Activated naive CD8-positive, alpha-beta T cell treated with anti-CD3 and anti-CD28 coated beads, Interleukin-2, amount 50 U/mL, for 24 hours (primary cell): ENCODE results near the gene VMO1.

Experiments
- ATAC-seq: fragments of 150-1000 bp; cut with Tn5 transposase; one replicate; pipeline ENCODE4 v1.10.0; 2021
- DNase-seq: peaks from one replicate; pipeline ENCODE4 v3.0.0; 2021
- H3K27ac Mint-ChIP-seq: one replicate; pipeline ENCODE4 v1.8.0; 2021; ENCODE audit warnings: mild to moderate bottlenecking, mixed read lengths
- H3K27me3 Mint-ChIP-seq: one replicate; pipeline ENCODE4 v1.8.0; 2021; ENCODE audit warnings: mixed read lengths
- H3K36me3 Mint-ChIP-seq: one replicate; pipeline ENCODE4 v1.8.0; 2021; ENCODE audit warnings: low read depth, mixed read lengths
- H3K4me1 Mint-ChIP-seq: one replicate; pipeline ENCODE4 v1.8.0; 2021; ENCODE audit warnings: mixed read lengths
- H3K4me3 Mint-ChIP-seq: one replicate; pipeline ENCODE4 v1.8.0; 2021; ENCODE audit warnings: mild to moderate bottlenecking, moderate library complexity, mixed read lengths
- H3K9me3 Mint-ChIP-seq: one replicate; pipeline ENCODE4 v1.8.0; 2021; ENCODE audit warnings: mixed read lengths

The VMO1 gene

GRCh38 chr17:4751932-4752331, 34.2 kb downstream of the VMO1 start:
- Mint-ChIP-seq H3K9me3 (no peaks in the 10 kb centered on the region), H3K27ac (no peak overlapping the region), H3K27me3 (peaks cover 26% of the 10 kb centered on the region), H3K4me3 (no peak overlapping the region), H3K36me3 (no peaks in the 10 kb centered on the region), H3K4me1 (peaks cover 8% of the 10 kb centered on the region)
- no peak for ATAC-seq
- no peak for DNase-seq

GRCh38 chr17:4750606-4751005, 35.6 kb downstream of the VMO1 start:
- H3K4me3 Mint-ChIP-seq, result no peak overlapping the region
- H3K4me1 Mint-ChIP-seq, result peaks cover 9% of the 10 kb centered on the region
- no peak overlapping the region for H3K27ac Mint-ChIP-seq
- H3K36me3 Mint-ChIP-seq, result no peaks in the 10 kb centered on the region
- ATAC-seq (no peak), DNase-seq (no peak)
- no peaks in the 10 kb centered on the region for H3K9me3 Mint-ChIP-seq
- H3K27me3 Mint-ChIP-seq, result peaks cover 26% of the 10 kb centered on the region

- no peaks in the 10 kb centered on the region for H3K9me3 Mint-ChIP-seq
- DNase-seq, result no peak
- no peaks in the 10 kb centered on the region for H3K36me3 Mint-ChIP-seq
- H3K4me3 Mint-ChIP-seq, result no peak overlapping the region
- no peak for ATAC-seq
- peaks cover 24% of the 10 kb centered on the region for H3K27me3 Mint-ChIP-seq
- H3K4me1 Mint-ChIP-seq, result peaks cover 9% of the 10 kb centered on the region
- H3K27ac Mint-ChIP-seq, result no peak overlapping the region
These were observed 37.5 kb downstream of the VMO1 start for GRCh38 chr17:4748686-4749085.

- ATAC-seq, result peak; percentile 67
- Mint-ChIP-seq H3K36me3 (no peaks in the 10 kb centered on the region), H3K27ac (no peak overlapping the region), H3K9me3 (no peaks in the 10 kb centered on the region), H3K4me3 (peak overlapping the region; percentile 22), H3K4me1 (peaks cover 9% of the 10 kb centered on the region), H3K27me3 (peaks cover 20% of the 10 kb centered on the region)
- DNase-seq, result no peak
These were observed 38.3 kb downstream of the VMO1 start for GRCh38 chr17:4747847-4748246.

DNA sequence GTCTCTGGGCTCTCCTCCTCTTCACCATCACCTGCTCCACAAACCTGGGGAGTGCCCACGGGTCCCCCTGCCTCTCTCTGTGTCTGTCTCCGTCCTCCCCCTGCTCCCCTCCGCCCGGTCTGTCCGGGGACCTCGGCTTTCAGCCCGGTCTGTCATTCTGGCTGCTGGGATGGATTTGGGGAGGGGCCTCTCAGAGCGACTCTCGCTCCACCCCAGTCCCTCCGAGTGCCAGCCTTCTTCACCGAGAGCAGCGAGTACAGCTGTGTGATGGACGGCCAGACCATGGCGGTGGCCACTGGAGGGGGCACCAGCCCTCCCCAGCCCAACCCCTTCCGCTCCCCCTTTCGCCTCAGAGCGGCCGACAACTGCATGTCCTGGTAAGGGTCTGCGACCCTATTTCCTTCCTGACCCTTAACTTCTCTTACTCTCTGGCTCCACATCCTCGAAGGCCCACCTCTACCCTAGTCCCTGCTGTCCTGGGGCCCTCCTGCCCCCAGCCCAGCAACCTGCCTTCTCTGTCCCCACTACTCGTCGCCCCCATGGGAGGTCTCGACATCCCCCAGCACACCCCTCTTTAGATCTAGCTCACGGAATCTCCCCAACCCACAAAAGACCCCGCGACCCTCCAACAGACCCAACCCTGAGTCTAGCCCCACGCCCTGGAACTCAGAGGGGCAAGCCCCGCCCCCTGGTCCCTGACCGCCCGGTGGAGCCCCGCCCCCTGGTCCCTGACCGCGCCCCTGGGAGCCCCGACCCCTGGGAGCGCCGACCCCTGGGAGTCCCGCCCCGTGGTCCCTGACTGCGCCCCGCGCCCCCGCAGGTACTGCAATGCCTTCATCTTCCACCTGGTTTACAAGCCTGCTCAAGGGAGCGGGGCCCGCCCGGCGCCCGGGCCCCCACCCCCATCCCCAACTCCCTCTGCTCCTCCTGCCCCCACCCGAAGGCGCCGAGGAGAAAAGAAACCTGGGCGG, 40.9 kb downstream of the VMO1 start:
- no peak for ATAC-seq
- no peaks in the 10 kb centered on the region for H3K36me3 Mint-ChIP-seq
- no peaks in the 10 kb centered on the region for H3K9me3 Mint-ChIP-seq
- no peak overlapping the region for H3K4me3 Mint-ChIP-seq
- H3K27me3 Mint-ChIP-seq, result peaks cover 22% of the 10 kb centered on the region
- no peak overlapping the region for H3K27ac Mint-ChIP-seq
- H3K4me1 Mint-ChIP-seq, result peaks cover 11% of the 10 kb centered on the region
- DNase-seq, result no peak

GRCh38 chr17:4743898-4744297, 42.3 kb downstream of the VMO1 start:
- Mint-ChIP-seq H3K4me1 (peaks cover 17% of the 10 kb centered on the region), H3K27me3 (peaks cover 21% of the 10 kb centered on the region), H3K27ac (no peak overlapping the region), H3K9me3 (no peaks in the 10 kb centered on the region), H3K36me3 (no peaks in the 10 kb centered on the region), H3K4me3 (no peak overlapping the region)
- DNase-seq (no peak), ATAC-seq (no peak)

- H3K9me3 Mint-ChIP-seq, result no peaks in the 10 kb centered on the region
- H3K27me3 Mint-ChIP-seq, result peaks cover 22% of the 10 kb centered on the region
- H3K27ac Mint-ChIP-seq, result no peak overlapping the region
- DNase-seq (no peak), ATAC-seq (no peak)
- H3K4me1 Mint-ChIP-seq, result peaks cover 21% of the 10 kb centered on the region
- H3K4me3 Mint-ChIP-seq, result no peak overlapping the region
- H3K36me3 Mint-ChIP-seq, result no peaks in the 10 kb centered on the region
These were observed 42.9 kb downstream of the VMO1 start for GRCh38 chr17:4743216-4743615.

GRCh38 chr17:4742629-4743028, 43.5 kb downstream of the VMO1 start:
- Mint-ChIP-seq H3K4me3 (no peak overlapping the region), H3K4me1 (peaks cover 19% of the 10 kb centered on the region), H3K36me3 (no peaks in the 10 kb centered on the region), H3K9me3 (no peaks in the 10 kb centered on the region), H3K27ac (no peak overlapping the region), H3K27me3 (peaks cover 23% of the 10 kb centered on the region)
- DNase-seq (no peak), ATAC-seq (no peak)

DNA sequence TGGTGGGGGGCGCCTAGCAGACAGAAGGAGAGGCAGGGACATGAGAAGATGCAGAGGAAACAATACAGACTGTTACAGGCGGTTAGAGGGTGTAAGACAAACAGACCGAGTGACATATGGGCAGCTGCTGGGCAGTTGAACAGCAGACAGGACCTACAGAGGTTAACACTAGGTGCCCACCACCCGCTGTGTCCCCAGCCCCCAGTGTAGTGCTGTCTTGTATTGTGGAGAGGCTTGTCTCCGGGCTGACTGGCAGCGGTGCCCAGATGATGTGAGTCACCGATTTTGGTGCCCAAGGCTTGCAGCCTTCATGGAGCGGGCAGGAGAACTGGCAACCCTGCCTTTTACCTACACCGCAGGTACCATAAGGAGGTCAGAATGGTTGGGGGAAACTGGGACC, 44.0 kb downstream of the VMO1 start:
- Mint-ChIP-seq H3K4me3 (no peak overlapping the region), H3K36me3 (no peaks in the 10 kb centered on the region), H3K27me3 (peaks cover 23% of the 10 kb centered on the region), H3K27ac (no peak overlapping the region), H3K4me1 (peaks cover 18% of the 10 kb centered on the region), H3K9me3 (no peaks in the 10 kb centered on the region)
- ATAC-seq (no peak), DNase-seq (no peak)

- Mint-ChIP-seq H3K9me3 (no peaks in the 10 kb centered on the region), H3K4me3 (no peak overlapping the region), H3K27ac (no peak overlapping the region), H3K4me1 (peaks cover 17% of the 10 kb centered on the region), H3K27me3 (peaks cover 23% of the 10 kb centered on the region), H3K36me3 (no peaks in the 10 kb centered on the region)
- no peak for ATAC-seq
- DNase-seq, result no peak
These were observed 44.6 kb downstream of the VMO1 start for GRCh38 chr17:4741544-4741943.

DNA sequence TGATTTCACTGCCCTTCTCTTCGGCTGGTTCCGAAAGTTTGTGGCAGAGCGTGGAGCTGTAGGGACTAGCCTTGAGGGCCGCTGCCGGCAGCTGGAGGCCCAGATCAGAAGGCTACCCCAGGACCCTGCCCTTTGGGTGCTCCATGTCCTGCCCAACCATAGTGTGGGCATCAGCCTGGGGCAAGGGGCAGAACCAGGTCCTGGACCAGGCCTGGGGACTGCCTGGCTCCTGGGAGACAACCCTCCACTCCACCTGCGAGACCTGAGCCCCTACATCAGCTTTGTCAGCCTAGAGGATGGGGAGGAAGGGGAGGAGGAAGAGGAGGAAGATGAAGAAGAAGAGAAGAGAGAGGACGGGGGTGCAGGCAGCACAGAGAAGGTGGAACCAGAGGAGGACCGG, 45.6 kb downstream of the VMO1 start:
- Mint-ChIP-seq H3K9me3 (no peaks in the 10 kb centered on the region), H3K4me3 (peak overlapping the region; percentile 77), H3K36me3 (no peaks in the 10 kb centered on the region), H3K27ac (no peak overlapping the region), H3K4me1 (peaks cover 24% of the 10 kb centered on the region), H3K27me3 (peaks cover 23% of the 10 kb centered on the region)
- DNase-seq, result no peak
- no peak for ATAC-seq

GRCh38 chr17:4740025-4740351, 46.2 kb downstream of the VMO1 start:
- Mint-ChIP-seq H3K9me3 (no peaks in the 10 kb centered on the region), H3K36me3 (no peaks in the 10 kb centered on the region), H3K27me3 (peaks cover 21% of the 10 kb centered on the region), H3K27ac (peak overlapping the region; percentile 43), H3K4me1 (peaks cover 27% of the 10 kb centered on the region), H3K4me3 (peak overlapping the region; percentile 77)
- no peak for DNase-seq
- no peak for ATAC-seq

GRCh38 chr17:4739122-4740024, 46.8 kb downstream of the VMO1 start, which contains the start of the genes CXCL16 and ZMYND15:
Gene CXCL16 (minus strand): TSS chr17:4739928. CDS start chr17:4739339, 589 bp downstream.
Gene ZMYND15 (plus strand): TSS chr17:4739833. CDS start chr17:4740549, 716 bp downstream.
- H3K27me3 Mint-ChIP-seq, result peaks cover 18% of the 10 kb centered on the region
- H3K4me3 Mint-ChIP-seq, result peak within 1 kb of the TSS; percentile 77
- H3K4me1 Mint-ChIP-seq, result peaks cover 28% of the 10 kb centered on the region
- peak; percentile 61 for ATAC-seq
- no peaks in the 10 kb centered on the region for H3K36me3 Mint-ChIP-seq
- H3K27ac Mint-ChIP-seq, result peak within 1 kb of the TSS; percentile 71
- H3K9me3 Mint-ChIP-seq, result no peaks in the 10 kb centered on the region
- DNase-seq, result peak; percentile 56

DNA sequence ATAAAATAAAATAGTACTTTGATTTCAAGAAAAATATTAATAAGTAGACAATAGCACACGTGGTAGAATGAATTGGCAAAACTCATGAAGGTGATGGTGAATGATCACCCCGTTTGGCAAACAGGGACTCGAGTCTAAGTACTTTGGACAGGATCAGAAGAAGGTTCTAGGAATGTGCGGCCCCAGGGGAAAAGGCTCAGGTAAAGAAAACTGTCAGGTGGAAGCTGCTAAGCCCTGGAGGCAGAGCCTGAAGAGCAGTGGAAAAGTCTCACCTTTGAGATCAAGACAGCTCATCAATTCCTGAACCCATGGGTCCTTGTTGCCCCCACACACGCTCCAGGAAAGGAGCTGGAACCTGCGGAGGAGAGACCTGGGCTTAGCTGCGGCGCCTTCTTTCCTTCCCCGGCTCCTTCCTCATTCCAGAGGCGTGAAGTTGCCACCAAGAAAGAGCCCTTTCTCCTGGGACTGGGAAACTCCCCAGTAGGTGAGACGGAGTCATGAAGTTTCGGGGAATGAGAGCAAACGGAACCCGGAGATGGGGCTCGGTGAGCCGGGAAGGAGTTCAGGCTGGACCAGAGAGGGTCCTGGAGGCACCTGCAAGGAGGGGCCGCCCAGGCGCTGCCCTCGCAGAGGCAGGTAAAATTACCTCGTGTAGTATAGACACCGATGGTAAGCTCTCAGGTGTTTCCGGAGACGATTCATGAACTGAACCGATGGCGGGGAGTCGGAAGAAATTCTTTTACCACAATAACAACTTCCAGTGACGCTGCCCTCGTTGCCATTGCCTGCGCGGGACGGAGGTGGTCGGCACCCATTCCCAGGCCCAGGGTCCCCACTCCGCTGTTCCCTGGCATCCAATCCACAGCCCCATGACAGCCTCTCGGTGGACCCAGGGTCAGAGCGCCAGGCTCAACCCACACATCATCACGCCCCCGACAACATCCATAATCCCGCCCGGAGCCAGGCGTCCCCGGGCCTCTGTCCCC, 47.7 kb downstream of the VMO1 start:
- Mint-ChIP-seq H3K27ac (peak overlapping the region; percentile 71), H3K4me3 (peak overlapping the region; percentile 73), H3K9me3 (no peaks in the 10 kb centered on the region), H3K4me1 (peaks cover 31% of the 10 kb centered on the region), H3K36me3 (no peaks in the 10 kb centered on the region), H3K27me3 (peaks cover 18% of the 10 kb centered on the region)
- ATAC-seq (no peak), DNase-seq (no peak)
